Measurements from ENCODE around the gene AGPAT1. TPM values are rescaled to one million over a fixed set of nuclear protein-coding genes. Genes with fewer than 3 reads are reported as not detected.

The AGPAT1 gene
- total RNA-seq, 4 donors from 2014 or later: 32.0 to 58.7 (median 42.0) TPM

GRCh38 chr6:32164295-32164694 is 11.6 kb downstream of the AGPAT1 start, which contains the start of gene EGFL8:
Gene EGFL8 (plus strand): TSS chr6:32164595. CDS start chr6:32166166, 1,571 bp downstream.
- no peak for TF ChIP-seq POLR2A (IDR thresholded peaks at IDR 0.05)
- TF ChIP-seq, protein P1, sequence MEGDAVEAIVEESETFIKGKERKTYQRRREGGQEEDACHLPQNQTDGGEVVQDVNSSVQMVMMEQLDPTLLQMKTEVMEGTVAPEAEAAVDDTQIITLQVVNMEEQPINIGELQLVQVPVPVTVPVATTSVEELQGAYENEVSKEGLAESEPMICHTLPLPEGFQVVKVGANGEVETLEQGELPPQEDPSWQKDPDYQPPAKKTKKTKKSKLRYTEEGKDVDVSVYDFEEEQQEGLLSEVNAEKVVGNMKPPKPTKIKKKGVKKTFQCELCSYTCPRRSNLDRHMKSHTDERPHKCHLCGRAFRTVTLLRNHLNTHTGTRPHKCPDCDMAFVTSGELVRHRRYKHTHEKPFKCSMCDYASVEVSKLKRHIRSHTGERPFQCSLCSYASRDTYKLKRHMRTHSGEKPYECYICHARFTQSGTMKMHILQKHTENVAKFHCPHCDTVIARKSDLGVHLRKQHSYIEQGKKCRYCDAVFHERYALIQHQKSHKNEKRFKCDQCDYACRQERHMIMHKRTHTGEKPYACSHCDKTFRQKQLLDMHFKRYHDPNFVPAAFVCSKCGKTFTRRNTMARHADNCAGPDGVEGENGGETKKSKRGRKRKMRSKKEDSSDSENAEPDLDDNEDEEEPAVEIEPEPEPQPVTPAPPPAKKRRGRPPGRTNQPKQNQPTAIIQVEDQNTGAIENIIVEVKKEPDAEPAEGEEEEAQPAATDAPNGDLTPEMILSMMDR (IDR thresholded peaks at IDR 0.05 in 4 of 5, conservative IDR thresholded peaks at IDR 0.05 in 1 of 5): no peak
- ATAC-seq: no peak

DNA sequence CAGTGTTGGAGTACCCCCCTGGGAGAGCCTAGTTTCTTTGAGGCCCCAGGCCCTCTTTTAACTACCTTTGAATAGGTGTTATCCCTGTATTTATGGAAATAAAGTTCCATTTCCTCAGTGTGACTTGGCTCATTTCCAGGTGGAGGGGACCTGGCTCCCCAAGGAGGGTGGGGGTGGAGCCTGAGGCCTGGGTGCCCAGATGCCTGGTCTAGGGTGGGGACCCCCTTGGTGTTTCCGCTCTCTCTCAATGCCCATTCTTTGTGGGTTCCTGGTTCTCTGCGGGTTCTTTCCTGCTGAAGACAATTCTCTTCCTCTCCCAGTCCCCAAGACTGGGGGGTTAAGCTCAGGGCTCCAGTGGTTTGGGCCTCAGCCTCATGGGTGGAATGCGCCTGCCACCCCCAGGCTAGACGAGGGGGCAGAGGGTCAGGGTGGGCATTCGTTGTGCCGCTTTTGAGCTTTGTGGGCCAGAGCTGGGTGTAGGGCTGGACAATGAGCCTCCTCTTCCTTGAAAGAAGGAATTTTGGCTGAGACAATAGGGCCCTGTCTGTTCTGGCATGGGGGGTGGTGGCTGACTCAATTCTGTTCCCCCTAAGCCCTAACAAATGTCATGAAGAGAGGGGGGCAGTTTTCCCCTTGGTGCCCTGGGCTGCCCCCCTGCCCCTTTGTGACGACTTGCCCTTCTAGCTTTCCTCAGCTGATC is 12.2 kb downstream of the AGPAT1 start:
- Histone ChIP-seq H3K4me1 (no peaks in the 10 kb centered on the region), H3K4me3 (no peak overlapping the region), H3K36me3 (peaks cover 0 to 24% of the 10 kb centered on the region in 2 donors), H3K27me3 (no peaks in the 10 kb centered on the region), H3K9me3 (no peaks in the 10 kb centered on the region), H3K27ac (peak overlapping the region; percentile 20 to 47 (median 26))
- no peak for TF ChIP-seq POLR2A (IDR thresholded peaks at IDR 0.05)
- TF ChIP-seq, protein P1 (IDR thresholded peaks at IDR 0.05 in 4 of 5, conservative IDR thresholded peaks at IDR 0.05 in 1 of 5): no peak
- in situ Hi-C loops (cut with MboI; ENCODE audit: low sequenced_read_pairs in 4 of 4): no loop called here
- intact Hi-C loops (cut with DNase I; ENCODE audit: low total_unique reads): no loop called here
- DNase-seq: no peak
- no peak for ATAC-seq

More at GRCh38 chr6:32164295-32164694, 11.6 kb downstream of the AGPAT1 start, which contains the start of gene EGFL8:
- Histone ChIP-seq H3K9me3 (no peaks in the 10 kb centered on the region), H3K36me3 (peaks cover 0 to 29% of the 10 kb centered on the region in 2 donors), H3K27ac (peak within 1 kb of the TSS; percentile 20 to 47 (median 26)), H3K4me1 (no peaks in the 10 kb centered on the region), H3K4me3 (no peak within 1 kb of the TSS), H3K27me3 (no peaks in the 10 kb centered on the region)
- intact Hi-C loops (cut with DNase I; ENCODE audit: low total_unique reads) (no loop called here), in situ Hi-C loops (cut with MboI; ENCODE audit: low sequenced_read_pairs in 4 of 4) (no loop called here)
- no peak for DNase-seq

- no peak for ATAC-seq
- in situ Hi-C loops (cut with MboI; ENCODE audit: low sequenced_read_pairs in 4 of 4): no loop called here
- Histone ChIP-seq H3K36me3 (peaks cover 0 to 29% of the 10 kb centered on the region in 2 donors), H3K27ac (no peak overlapping the region), H3K4me1 (peaks cover 16 to 19% of the 10 kb centered on the region in 2 donors), H3K4me3 (no peak overlapping the region), H3K27me3 (no peaks in the 10 kb centered on the region), H3K9me3 (no peaks in the 10 kb centered on the region)
- no peak for TF ChIP-seq POLR2A (IDR thresholded peaks at IDR 0.05)
- no peak for DNase-seq
- intact Hi-C loops (cut with DNase I; ENCODE audit: low total_unique reads): no loop called here
These were observed 17.8 kb downstream of the AGPAT1 start for GRCh38 chr6:32158052-32158451.

DNA sequence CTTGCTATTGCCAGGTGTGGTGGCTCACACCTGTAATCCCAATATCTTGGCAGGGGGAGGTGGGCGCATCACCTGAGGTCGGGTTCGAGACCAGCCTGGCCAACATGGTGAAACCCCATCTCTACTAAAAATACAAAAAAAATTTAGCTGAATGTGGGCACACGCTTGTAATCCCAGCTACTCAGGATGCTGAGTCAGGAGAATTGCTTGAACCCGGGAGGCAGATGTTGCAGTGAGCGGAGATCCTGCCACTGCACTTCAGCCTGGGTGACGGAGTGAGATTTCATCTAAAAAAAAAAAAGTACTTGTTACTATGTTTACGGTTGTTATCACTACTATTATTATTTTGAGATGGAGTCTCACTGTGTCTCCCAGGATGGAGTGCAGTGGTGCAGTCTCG is 19.0 kb downstream of the AGPAT1 start:
- no peak overlapping the region for H3K27ac ChIP-seq
- peaks cover 0 to 29% of the 10 kb centered on the region in 2 donors for H3K36me3 ChIP-seq
- DNase-seq (no peak), ATAC-seq (no peak)
- intact Hi-C loops (cut with DNase I; ENCODE audit: low total_unique reads) (no loop called here), in situ Hi-C loops (cut with MboI; ENCODE audit: low sequenced_read_pairs in 4 of 4) (no loop called here)
- peaks cover 25 to 29% of the 10 kb centered on the region in 2 donors for H3K4me1 ChIP-seq
- no peak overlapping the region for H3K4me3 ChIP-seq
- H3K9me3 ChIP-seq: no peaks in the 10 kb centered on the region
- no peak for TF ChIP-seq POLR2A (IDR thresholded peaks at IDR 0.05)
- TF ChIP-seq, protein P1 (IDR thresholded peaks at IDR 0.05 in 4 of 5, conservative IDR thresholded peaks at IDR 0.05 in 1 of 5): no peak
- H3K27me3 ChIP-seq: no peaks in the 10 kb centered on the region

GRCh38 chr6:32154514-32155161 is 21.2 kb downstream of the AGPAT1 start:
- intact Hi-C loops (cut with DNase I; ENCODE audit: low total_unique reads): loop anchor here (1.0 to 2.0 kb wide), 3 partner anchors 23 to 40 kb away; no protein-coding TSS in a partner anchor

More at GRCh38 chr6:32154514-32155161, 21.2 kb downstream of the AGPAT1 start:
- ATAC-seq (peak; percentile 82 to 85), DNase-seq (peak; percentile 65 to 77)
- peaks cover 25 to 29% of the 10 kb centered on the region in 2 donors for H3K4me1 ChIP-seq
- no peak for TF ChIP-seq POLR2A (IDR thresholded peaks at IDR 0.05)
- TF ChIP-seq, protein P1 (IDR thresholded peaks at IDR 0.05 in 4 of 5, conservative IDR thresholded peaks at IDR 0.05 in 1 of 5): peak; percentile 31 to 72 (median 67)
- H3K9me3 ChIP-seq: no peaks in the 10 kb centered on the region
- H3K27me3 ChIP-seq: peaks cover under 1 to 11% (median 4%) of the 10 kb centered on the region in 3 donors
- peak overlapping the region; percentile 77 to 93 (median 87) for H3K27ac ChIP-seq
- H3K36me3 ChIP-seq: peaks cover 0 to 29% of the 10 kb centered on the region in 2 donors
- in situ Hi-C loops (cut with MboI; ENCODE audit: low sequenced_read_pairs in 4 of 4): no loop called here
- H3K4me3 ChIP-seq: peak overlapping the region; percentile 77 to 97 (median 84)
